Rectal smooth muscle tissue (tissue), 1 donor: ENCODE measurements around the gene TREM2.
"Not testable (repeated sequence)": the region's sequence is repeated elsewhere in the genome, so short reads cannot be mapped to it uniquely, and the experiment has no call there.

Source experiments
- H3K27ac ChIP-seq: one replicate; pipeline ENCODE4 v1.7.0; 2013; ENCODE audit warnings: low read depth, low read length, inconsistent platforms
- H3K27me3 ChIP-seq: one replicate; pipeline ENCODE4 v1.7.0; 2013; ENCODE audit warnings: low read length; ENCODE audit not compliant: control insufficient read depth, insufficient read depth
- H3K36me3 ChIP-seq: one replicate; pipeline ENCODE4 v1.7.0; 2013; ENCODE audit warnings: low read length; ENCODE audit not compliant: control insufficient read depth, insufficient read depth
- H3K4me1 ChIP-seq: one replicate; pipeline ENCODE4 v1.7.0; 2013; ENCODE audit warnings: low read length; ENCODE audit not compliant: control insufficient read depth, insufficient read depth
- H3K4me3 ChIP-seq: one replicate; pipeline ENCODE4 v1.7.0; 2013; ENCODE audit warnings: low read length
- H3K9ac ChIP-seq: one replicate; pipeline ENCODE4 v1.7.0; 2013; ENCODE audit warnings: low read length

The TREM2 gene

GRCh38 chr6:41125282-41125681, 37.6 kb downstream of the TREM2 start:
- H3K27me3 ChIP-seq: no peaks in the 10 kb centered on the region
- no peaks in the 10 kb centered on the region for H3K4me1 ChIP-seq
- H3K4me3 ChIP-seq: no peak overlapping the region
- no peak overlapping the region for H3K9ac ChIP-seq
- no peak overlapping the region for H3K27ac ChIP-seq
- no peaks in the 10 kb centered on the region for H3K36me3 ChIP-seq

GRCh38 chr6:41122918-41123317, 40.0 kb downstream of the TREM2 start:
- Histone ChIP-seq H3K9ac (no peak overlapping the region), H3K27ac (no peak overlapping the region), H3K27me3 (no peaks in the 10 kb centered on the region), H3K36me3 (no peaks in the 10 kb centered on the region), H3K4me1 (no peaks in the 10 kb centered on the region), H3K4me3 (no peak overlapping the region)

GRCh38 chr6:41122373-41122772, 40.5 kb downstream of the TREM2 start:
- Histone ChIP-seq H3K4me3 (no peak overlapping the region), H3K27me3 (no peaks in the 10 kb centered on the region), H3K4me1 (no peaks in the 10 kb centered on the region), H3K9ac (no peak overlapping the region), H3K27ac (no peak overlapping the region), H3K36me3 (no peaks in the 10 kb centered on the region)

DNA sequence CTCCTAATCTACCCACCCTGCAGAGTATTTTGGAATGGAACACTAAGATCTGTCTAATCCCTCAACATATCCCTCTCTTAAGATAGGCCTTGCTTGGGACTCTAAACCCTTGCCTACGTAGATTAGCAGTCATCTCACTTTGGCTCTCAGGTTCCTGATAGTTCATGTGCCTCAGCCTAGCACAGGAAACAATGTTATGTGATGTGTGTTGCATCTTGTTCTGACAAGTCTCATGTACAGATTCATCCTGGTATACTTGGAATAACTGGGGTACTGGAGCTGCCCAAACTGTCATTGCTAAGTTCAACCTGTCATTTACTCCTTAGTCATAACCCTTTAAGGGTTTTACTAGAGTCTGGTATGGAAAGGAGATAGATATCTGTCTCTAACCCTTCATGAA, 42.9 kb downstream of the TREM2 start:
- H3K36me3 ChIP-seq: no peaks in the 10 kb centered on the region
- no peaks in the 10 kb centered on the region for H3K4me1 ChIP-seq
- H3K27me3 ChIP-seq: no peaks in the 10 kb centered on the region

GRCh38 chr6:41119508-41119907, 43.4 kb downstream of the TREM2 start:
- Histone ChIP-seq H3K9ac (no peak overlapping the region), H3K4me1 (no peaks in the 10 kb centered on the region), H3K27me3 (no peaks in the 10 kb centered on the region), H3K4me3 (no peak overlapping the region), H3K27ac (no peak overlapping the region), H3K36me3 (no peaks in the 10 kb centered on the region)

More for the DNA sequence above, 42.9 kb downstream of the TREM2 start:
- no peak overlapping the region for H3K9ac ChIP-seq
- no peak overlapping the region for H3K4me3 ChIP-seq
- no peak overlapping the region for H3K27ac ChIP-seq

DNA sequence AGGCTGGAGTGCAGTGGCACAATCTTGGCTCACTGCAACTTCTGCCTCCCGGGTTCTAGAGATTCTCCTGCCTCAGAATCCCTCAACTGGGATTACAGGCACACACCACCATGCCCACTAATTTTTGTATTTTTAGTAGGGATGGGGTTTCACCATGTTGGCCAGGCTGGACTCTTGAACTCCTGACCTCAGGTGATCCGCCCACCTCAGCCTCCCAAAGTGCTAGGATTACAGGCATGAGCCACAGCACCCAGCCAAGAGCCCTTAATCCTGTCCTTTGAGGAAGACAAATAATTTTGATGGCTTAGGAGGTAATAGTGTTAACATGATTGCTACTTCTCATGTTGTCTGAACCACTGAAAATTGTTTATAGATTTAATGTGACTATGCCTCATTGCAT, 47.9 kb downstream of the TREM2 start:
- H3K36me3 ChIP-seq, H3K27me3 ChIP-seq, H3K27ac ChIP-seq, H3K4me1 ChIP-seq, H3K4me3 ChIP-seq, H3K9ac ChIP-seq: not testable (repeated sequence)

GRCh38 chr6:41111017-41111416, 51.9 kb downstream of the TREM2 start:
- Histone ChIP-seq H3K4me1 (no peaks in the 10 kb centered on the region), H3K9ac (no peak overlapping the region), H3K36me3 (no peaks in the 10 kb centered on the region), H3K4me3 (no peak overlapping the region), H3K27ac (no peak overlapping the region), H3K27me3 (no peaks in the 10 kb centered on the region)
